BLaER1 treated with 17β-estradiol and CSF1 and Interleukin-3, amounts not matched to agents 10 nM and 100 nM (cell line): ENCODE results near the gene TRAPPC11.

Source experiments
- H3K27ac ChIP-seq, 11 experiments: shearing (Covaris generic); formaldehyde crosslinking; 2 replicates each; pipeline ENCODE4 v1.8.1; 2022
- H3K27me3 ChIP-seq, 11 experiments: shearing (Covaris generic); formaldehyde crosslinking; 2 replicates each; pipeline ENCODE4 v1.8.1; 2022
- H3K36me3 ChIP-seq, 11 experiments: shearing (Covaris generic); formaldehyde crosslinking; 2 replicates each; pipeline ENCODE4 v1.8.1; 2022
- H3K4me1 ChIP-seq, 10 experiments: shearing (Covaris generic); formaldehyde crosslinking; 2 replicates each; pipeline ENCODE4 v1.8.1; 2022
- H3K4me2 ChIP-seq, 11 experiments: shearing (Covaris generic); formaldehyde crosslinking; 2 replicates each; pipeline ENCODE4 v1.8.1; 2022
- H3K4me3 ChIP-seq, 10 experiments: shearing (Covaris generic); formaldehyde crosslinking; 2 replicates each; pipeline ENCODE4 v1.8.1; 2022
- H3K9ac ChIP-seq, 11 experiments: shearing (Covaris generic); formaldehyde crosslinking; 2 replicates each; pipeline ENCODE4 v1.8.1; 2022
- H3K9me3 ChIP-seq, 11 experiments: shearing (Covaris generic); formaldehyde crosslinking; replicated peaks in 1 of 11; 2 replicates each; pipeline ENCODE4 v1.8.1; 2022
- H4K20me1 ChIP-seq, 11 experiments: shearing (Covaris generic); formaldehyde crosslinking; 2 replicates each; pipeline ENCODE4 v1.8.1; 2022
- Cebpa-rat ChIP-seq, 11 experiments: shearing (Covaris generic); IDR thresholded peaks; 2 replicates each; pipeline ENCODE4 v1.8.1; 2022

TRAPPC11 gene

DNA sequence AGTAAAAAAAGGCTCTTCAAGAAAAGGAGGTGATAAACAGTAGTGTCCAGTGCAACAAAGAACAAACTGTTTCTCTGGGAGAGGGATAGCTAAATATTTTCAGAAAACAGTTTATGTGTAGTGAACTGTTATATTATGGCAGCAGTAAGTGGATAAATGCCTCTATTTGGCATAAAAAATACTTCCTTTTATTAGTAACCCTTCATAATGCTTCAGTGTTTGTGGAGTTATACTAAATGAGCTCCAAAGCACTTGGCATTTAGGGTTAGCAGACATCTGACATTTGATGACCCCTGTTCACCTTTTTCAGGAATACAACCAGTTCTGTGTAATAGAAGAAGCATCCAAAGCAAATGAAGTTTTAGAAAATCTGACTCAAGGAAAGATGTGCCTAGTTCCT, 31.9 kb downstream of the TRAPPC11 start:
- H4K20me1 ChIP-seq: 0 out of 22 replicates have a peak, but pooled peaks cover 0 to 13% (median 0%) of the 10 kb centered on the region in 11 experiments
- TF ChIP-seq Cebpa-rat (IDR thresholded peaks at IDR 0.05): no peak
- H3K27me3 ChIP-seq: no peaks in the 10 kb centered on the region
- H3K4me2 ChIP-seq: no peak overlapping the region
- peaks cover 93 to 99% (median 95%) of the 10 kb centered on the region in 11 experiments for H3K36me3 ChIP-seq
- no peak overlapping the region for H3K27ac ChIP-seq
- H3K9me3 ChIP-seq: no peaks in the 10 kb centered on the region
- no peaks in the 10 kb centered on the region for H3K4me1 ChIP-seq
- H3K9ac ChIP-seq: no peak overlapping the region
- H3K4me3 ChIP-seq: no peak overlapping the region

DNA sequence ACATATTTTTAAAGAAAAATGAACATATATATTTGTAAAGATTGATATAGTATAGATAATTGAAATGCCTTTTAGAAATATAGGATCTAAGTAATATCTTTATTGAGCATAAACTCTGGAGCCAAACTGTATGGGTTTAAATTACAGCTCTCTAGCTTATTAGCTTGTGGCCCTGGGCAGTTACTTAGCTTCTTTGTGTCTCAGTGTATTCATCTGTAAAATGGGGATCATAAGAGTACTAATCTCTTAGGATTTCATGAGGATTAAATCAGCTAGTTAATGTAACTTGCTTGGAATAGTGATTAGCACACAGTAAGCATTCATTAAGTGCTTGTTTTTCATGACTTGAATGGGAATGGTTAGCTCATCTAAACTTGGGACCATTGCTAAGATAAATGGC, 32.8 kb downstream of the TRAPPC11 start:
- H4K20me1 ChIP-seq: peaks cover 0 to 13% (median 0%) of the 10 kb centered on the region in 11 experiments; a peak in 2 of 22 replicates
- no peaks in the 10 kb centered on the region for H3K27me3 ChIP-seq
- H3K4me2 ChIP-seq: no peak overlapping the region
- H3K27ac ChIP-seq: no peak overlapping the region
- no peak overlapping the region for H3K4me3 ChIP-seq
- peaks cover 93 to 99% (median 95%) of the 10 kb centered on the region in 11 experiments for H3K36me3 ChIP-seq
- no peak overlapping the region for H3K9ac ChIP-seq
- no peaks in the 10 kb centered on the region for H3K9me3 ChIP-seq
- no peaks in the 10 kb centered on the region for H3K4me1 ChIP-seq
- no peak for TF ChIP-seq Cebpa-rat (IDR thresholded peaks at IDR 0.05)

DNA sequence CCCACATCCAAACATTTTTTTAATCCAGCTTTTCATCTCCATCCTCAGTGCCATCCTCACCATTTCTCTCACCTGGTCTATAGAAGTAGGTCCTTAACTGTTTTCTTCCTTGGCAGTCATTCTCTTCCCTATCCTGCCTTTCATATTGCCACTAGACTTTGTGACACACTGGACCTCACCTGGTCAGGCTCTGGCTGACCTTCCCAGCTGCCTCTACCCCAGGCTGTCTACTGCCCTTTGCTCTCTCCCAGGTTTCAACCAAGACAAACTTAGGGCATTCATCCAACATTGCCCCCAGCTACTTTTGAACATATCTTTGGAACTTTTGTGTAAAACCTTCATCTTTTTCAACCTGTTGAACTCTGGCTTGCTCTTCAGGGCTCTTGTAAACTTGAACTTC, 39.8 kb downstream of the TRAPPC11 start:
- peaks cover 0 to 8% (median 0%) of the 10 kb centered on the region in 11 experiments; a peak in 4 of 22 replicates for H4K20me1 ChIP-seq
- TF ChIP-seq Cebpa-rat (IDR thresholded peaks at IDR 0.05): no peak
- H3K4me3 ChIP-seq: no peak overlapping the region
- no peaks in the 10 kb centered on the region for H3K27me3 ChIP-seq
- peaks cover 95 to 100% (median 99%) of the 10 kb centered on the region in 11 experiments for H3K36me3 ChIP-seq
- H3K9ac ChIP-seq: no peak overlapping the region
- no peak overlapping the region for H3K4me2 ChIP-seq
- peaks cover 0 to 10% (median 0%) of the 10 kb centered on the region in 11 experiments; a peak in 4 of 22 replicates for H3K9me3 ChIP-seq
- H3K4me1 ChIP-seq: no peaks in the 10 kb centered on the region
- no peak overlapping the region for H3K27ac ChIP-seq

DNA sequence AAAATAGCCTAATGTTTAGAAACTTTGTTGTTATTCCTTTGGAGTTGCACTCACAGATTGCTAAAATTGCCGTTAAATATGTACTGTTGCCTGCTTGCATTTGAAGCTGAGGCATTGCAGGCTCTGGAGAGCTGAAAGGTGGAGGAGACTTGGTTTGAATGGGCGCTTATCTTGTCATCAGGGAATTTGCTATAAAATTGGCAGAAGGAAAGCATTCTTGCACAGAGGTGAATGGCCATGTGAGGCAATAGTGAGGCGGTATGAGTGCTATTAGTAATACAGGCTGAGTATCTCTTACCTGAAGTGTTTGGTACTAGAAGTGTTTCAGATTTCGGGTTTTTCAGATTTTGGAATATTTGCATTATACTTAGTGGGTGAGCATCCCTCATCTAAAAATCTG, 41.3 kb downstream of the TRAPPC11 start:
- H3K4me3 ChIP-seq: no peak overlapping the region
- no peak overlapping the region for H3K9ac ChIP-seq
- no peaks in the 10 kb centered on the region for H3K4me1 ChIP-seq
- no peak overlapping the region for H3K4me2 ChIP-seq
- no peak overlapping the region for H3K27ac ChIP-seq
- H4K20me1 ChIP-seq: peaks cover 0 to 8% (median 0%) of the 10 kb centered on the region in 11 experiments; a peak in 4 of 22 replicates
- TF ChIP-seq Cebpa-rat (IDR thresholded peaks at IDR 0.05): no peak
- no peaks in the 10 kb centered on the region for H3K27me3 ChIP-seq
- H3K36me3 ChIP-seq: peaks cover 94 to 99% (median 96%) of the 10 kb centered on the region in 11 experiments
- peaks cover 0 to 10% (median 0%) of the 10 kb centered on the region in 11 experiments; a peak in 4 of 22 replicates for H3K9me3 ChIP-seq

DNA sequence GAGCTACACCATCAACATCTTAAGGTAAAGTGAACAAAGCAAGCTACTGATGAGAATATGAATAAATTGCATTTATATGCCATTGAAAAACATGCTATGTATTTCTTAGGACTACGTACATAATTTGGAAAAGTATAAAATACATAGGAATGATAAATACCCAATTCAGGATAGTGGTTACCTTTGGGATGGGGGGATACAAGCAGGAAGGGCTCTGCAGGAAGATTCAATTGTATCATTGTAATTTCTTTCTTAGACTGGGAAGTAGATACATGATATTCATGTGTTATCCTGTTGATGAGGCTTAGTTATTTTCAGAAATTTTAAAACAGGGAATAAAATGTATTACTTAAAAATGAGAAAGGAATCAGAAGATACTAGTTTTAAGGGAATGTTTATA, 43.4 kb downstream of the TRAPPC11 start:
- no peak for TF ChIP-seq Cebpa-rat (IDR thresholded peaks at IDR 0.05)
- peaks cover 0 to 8% (median 0%) of the 10 kb centered on the region in 11 experiments; a peak in 3 of 22 replicates for H4K20me1 ChIP-seq
- peaks cover 93 to 99% (median 96%) of the 10 kb centered on the region in 11 experiments for H3K36me3 ChIP-seq
- H3K4me1 ChIP-seq: no peaks in the 10 kb centered on the region
- no peak overlapping the region for H3K4me3 ChIP-seq
- H3K27me3 ChIP-seq: no peaks in the 10 kb centered on the region
- no peak overlapping the region for H3K9ac ChIP-seq
- no peak overlapping the region for H3K27ac ChIP-seq
- peaks cover 0 to 10% (median 0%) of the 10 kb centered on the region in 11 experiments; a peak in 4 of 22 replicates for H3K9me3 ChIP-seq
- H3K4me2 ChIP-seq: no peak overlapping the region

DNA sequence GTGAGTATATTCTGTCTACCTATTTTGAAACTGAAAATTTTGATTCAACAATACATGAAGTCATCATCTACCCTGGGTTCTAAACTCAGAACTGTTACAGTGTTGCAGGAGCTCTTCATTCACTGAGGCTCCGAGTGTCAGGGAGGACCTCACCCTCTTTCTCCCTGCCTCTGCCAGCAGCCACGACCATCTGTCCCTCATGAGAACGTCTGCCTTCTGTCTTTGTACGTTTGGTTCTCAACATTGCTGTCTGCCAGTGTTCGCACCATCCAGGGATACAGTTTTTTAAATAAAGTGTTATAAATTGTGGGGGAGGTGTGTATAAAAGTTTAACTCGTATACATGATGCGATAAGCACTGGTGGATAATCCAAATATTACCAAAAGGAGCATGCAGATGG, 55.5 kb downstream of the TRAPPC11 start:
- peaks cover 41 to 58% (median 52%) of the 10 kb centered on the region in 11 experiments for H3K36me3 ChIP-seq
- H4K20me1 ChIP-seq: no peaks in the 10 kb centered on the region
- H3K27ac ChIP-seq: no peak overlapping the region
- no peak overlapping the region for H3K4me2 ChIP-seq
- no peak for TF ChIP-seq Cebpa-rat (IDR thresholded peaks at IDR 0.05)
- no peaks in the 10 kb centered on the region for H3K4me1 ChIP-seq
- H3K27me3 ChIP-seq: no peaks in the 10 kb centered on the region
- H3K9ac ChIP-seq: no peak overlapping the region
- no peak overlapping the region for H3K4me3 ChIP-seq
- H3K9me3 ChIP-seq: no peaks in the 10 kb centered on the region

DNA sequence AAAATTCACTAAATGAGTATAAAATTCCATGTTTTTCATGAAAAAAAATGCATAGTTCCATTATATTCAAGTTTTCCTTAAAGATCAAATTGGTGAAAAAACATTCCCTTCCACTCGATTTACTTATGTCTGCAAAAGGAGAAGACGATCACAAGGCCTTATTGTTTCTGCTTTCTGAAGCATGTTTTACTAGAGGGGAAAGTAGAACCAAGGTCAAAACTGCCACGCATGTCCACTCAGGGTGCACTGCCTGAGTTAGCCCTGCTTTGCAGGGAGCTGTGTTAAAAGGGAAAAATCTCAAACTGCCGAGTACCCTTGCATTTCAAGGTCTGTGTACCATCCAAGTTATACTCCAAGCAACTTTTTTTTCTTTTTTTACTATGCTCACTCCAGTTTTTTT, 57.2 kb downstream of the TRAPPC11 start:
- no peak for TF ChIP-seq Cebpa-rat (IDR thresholded peaks at IDR 0.05)

DNA sequence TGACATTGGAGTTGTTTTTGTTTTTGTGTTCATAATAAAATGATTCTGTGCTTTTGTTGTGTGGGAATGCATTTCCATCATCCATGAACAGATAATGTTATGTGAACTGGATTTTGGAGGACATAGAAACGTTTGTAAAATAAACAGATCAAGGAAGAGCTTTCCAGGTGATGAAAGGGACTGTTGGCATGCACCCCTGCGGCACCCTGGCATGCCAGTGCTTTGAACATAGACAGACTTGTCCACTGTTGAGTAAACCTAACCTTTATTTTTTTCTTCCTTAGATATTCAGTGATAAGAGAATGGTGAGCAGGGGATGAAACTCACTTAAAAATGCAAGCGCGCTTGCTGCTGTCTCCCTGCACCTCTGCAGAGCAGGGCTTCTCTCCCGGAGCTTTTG, 59.8 kb downstream of the TRAPPC11 start:
- no peak overlapping the region for H3K4me3 ChIP-seq
- H3K4me1 ChIP-seq: peaks cover 5 to 13% (median 9%) of the 10 kb centered on the region in 10 experiments; a peak in 17 of 20 replicates
- peaks cover 0 to 15% (median 10%) of the 10 kb centered on the region in 11 experiments; a peak in 8 of 22 replicates for H3K9me3 ChIP-seq
- no peak overlapping the region for H3K27ac ChIP-seq
- TF ChIP-seq Cebpa-rat (IDR thresholded peaks at IDR 0.05): no peak
- peaks cover 0 to 8% (median 0%) of the 10 kb centered on the region in 11 experiments; a peak in 7 of 22 replicates for H3K27me3 ChIP-seq
- no peak overlapping the region for H3K9ac ChIP-seq
- no peaks in the 10 kb centered on the region for H4K20me1 ChIP-seq
- H3K4me2 ChIP-seq: no peak overlapping the region
- H3K36me3 ChIP-seq: peaks cover under 1 to 15% (median 10%) of the 10 kb centered on the region in 11 experiments; a peak in 20 of 22 replicates

More for the DNA sequence above, 57.2 kb downstream of the TRAPPC11 start:
- Histone ChIP-seq H4K20me1 (no peaks in the 10 kb centered on the region), H3K36me3 (peaks cover 24 to 41% (median 36%) of the 10 kb centered on the region in 11 experiments), H3K27me3 (no peaks in the 10 kb centered on the region), H3K4me2 (no peak overlapping the region), H3K4me1 (no peaks in the 10 kb centered on the region), H3K27ac (no peak overlapping the region), H3K9ac (no peak overlapping the region), H3K9me3 (peaks cover 0 to 6% (median 2%) of the 10 kb centered on the region in 11 experiments; a peak in 8 of 22 replicates), H3K4me3 (no peak overlapping the region)

DNA sequence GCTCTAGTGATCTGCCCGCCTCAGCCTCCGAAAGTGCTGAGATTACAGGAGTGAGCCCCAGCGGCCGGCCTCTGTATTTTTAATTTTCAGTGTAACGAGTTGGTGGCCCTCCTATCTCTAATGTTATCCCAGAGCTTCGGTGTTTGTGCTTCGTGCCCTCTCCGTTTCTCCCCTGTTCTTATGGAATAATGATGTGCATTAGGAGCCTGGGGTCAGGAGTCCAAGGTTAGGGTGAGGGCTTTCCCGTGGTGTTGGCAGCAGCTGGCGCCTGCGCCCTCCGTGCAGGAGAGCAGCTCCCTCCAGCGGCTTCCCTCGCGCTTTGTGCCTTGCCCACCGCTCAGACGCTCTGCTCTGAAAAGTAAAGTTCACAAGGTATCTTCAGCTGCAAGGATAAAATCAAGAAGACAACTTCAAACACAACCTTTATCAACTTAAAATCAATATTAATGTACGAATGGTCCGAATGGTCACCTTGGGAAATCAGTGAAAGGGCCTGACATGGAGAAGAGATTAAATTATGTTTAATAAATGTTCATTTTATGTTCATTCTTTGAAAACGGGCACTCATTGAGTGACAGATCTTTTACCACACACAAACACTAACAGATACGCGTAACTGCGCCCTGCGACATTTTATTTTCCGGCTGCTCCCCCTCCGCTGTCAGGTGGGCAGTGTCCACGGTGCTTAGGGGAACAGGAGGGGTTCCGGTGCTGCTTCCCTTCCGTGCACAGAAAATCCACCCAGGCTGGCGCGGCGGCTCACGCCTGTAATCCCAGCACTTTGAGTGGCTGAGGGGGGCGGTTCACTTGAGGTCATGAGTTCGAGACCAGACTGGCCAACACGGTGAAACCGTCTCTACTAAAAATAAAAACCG, 62.4 kb downstream of the TRAPPC11 start:
- Histone ChIP-seq H3K9ac (no peak overlapping the region), H3K9me3 (peaks cover 9 to 40% (median 18%) of the 10 kb centered on the region in 11 experiments; a peak in 20 of 22 replicates), H3K4me3 (no peak overlapping the region), H3K4me1 (peaks cover 5 to 17% (median 9%) of the 10 kb centered on the region in 10 experiments; a peak in 17 of 20 replicates), H3K4me2 (no peak overlapping the region), H3K27me3 (peaks cover 0 to 8% (median 0%) of the 10 kb centered on the region in 11 experiments; a peak in 7 of 22 replicates), H4K20me1 (no peaks in the 10 kb centered on the region), H3K36me3 (no peaks in the 10 kb centered on the region), H3K27ac (no peak overlapping the region)
- TF ChIP-seq Cebpa-rat (IDR thresholded peaks at IDR 0.05): no peak
